Cerebellar cortex (tissue), 1 donor: ENCODE data around the gene PDXP.

Source experiments
- DNase-seq: peaks from one replicate; pipeline ENCODE4 v3.0.0-alpha.2; 2015; ENCODE audit warnings: low spot score

PDXP gene

DNA sequence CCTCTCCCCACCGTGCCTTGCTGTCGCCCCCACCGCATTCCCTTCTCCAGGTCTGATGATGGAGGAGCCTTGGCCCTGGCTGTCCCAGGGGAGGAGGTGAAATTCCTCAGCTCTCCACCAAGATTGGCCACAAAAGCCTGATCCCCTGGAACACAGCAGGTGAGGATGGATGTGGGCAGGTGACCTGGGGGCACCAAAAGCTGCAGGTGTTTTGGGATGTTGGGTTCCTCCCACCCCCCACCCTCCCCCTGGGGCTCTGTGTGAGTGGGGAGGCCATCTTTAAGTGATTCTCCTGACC, 39.0 kb downstream of the PDXP start:
- no peak for DNase-seq

DNA sequence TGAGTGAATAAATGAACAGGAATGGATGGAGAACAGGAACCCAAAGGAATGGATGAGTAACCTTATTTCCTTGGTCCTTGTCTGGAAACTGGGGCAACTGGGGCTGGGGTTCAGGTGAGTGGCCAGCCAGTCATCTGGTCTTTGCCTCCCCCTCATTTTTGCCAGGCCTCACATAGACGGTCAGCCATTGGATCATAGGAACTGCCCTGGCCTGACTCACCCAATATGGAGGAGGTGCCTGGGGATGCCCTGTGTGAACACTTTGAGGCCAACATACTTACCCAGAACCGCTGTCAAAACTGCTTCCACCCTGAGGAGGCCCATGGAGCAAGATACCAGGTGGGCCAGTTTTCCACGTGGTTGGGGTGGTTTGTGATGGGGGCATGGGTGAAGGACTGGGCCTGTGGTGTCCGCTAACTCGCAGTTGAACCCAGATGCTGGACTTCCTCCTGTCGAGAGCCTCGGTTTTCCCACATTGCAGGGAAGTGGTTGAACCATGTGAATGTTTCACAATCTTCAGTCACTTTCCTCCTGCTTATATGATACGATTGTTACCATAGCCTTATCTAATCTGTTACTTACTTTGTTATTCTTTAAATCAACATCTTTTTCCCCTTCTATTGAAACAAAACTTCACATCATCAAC, 42.7 kb downstream of the PDXP start:
- no peak for DNase-seq

DNA sequence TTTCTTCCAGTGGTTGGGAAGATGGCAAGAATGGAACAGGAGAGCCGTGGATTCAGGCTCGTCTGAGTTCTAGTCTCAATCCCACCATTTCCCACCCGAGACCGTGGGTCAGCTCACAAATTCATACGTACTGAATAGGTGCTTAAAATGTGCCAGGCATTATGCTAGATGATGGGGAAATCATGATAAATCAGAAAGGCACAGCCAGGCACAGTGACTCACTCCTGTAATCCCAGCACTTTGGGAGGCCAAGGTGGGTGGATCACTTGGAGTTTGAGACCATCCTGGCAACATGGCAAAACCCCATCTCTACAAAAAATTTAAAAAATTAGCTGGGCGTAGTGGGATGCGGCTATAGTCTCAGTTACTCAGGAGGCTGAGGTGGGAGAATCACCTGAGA, 45.4 kb downstream of the PDXP start:
- DNase-seq: no peak

DNA sequence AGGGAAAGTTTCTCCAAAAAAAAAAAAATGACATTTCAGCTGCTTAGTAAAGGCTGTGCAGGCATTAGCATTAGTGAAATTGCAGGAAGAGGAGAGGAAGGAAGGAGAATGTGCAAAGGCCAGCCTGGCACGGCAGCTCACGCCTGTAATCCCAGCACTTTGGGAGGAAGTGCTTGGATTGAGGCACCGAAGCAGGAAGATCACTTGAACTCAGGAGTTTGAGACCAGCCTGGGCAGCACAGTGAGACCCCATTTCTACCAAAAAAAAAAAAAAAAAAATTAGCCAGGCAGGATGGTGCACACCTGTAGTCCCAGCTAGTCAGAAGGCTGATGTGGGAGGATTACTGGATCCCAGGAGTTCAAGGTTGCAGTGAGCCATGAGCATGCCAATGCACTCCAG, 46.1 kb downstream of the PDXP start:
- DNase-seq: no peak

DNA sequence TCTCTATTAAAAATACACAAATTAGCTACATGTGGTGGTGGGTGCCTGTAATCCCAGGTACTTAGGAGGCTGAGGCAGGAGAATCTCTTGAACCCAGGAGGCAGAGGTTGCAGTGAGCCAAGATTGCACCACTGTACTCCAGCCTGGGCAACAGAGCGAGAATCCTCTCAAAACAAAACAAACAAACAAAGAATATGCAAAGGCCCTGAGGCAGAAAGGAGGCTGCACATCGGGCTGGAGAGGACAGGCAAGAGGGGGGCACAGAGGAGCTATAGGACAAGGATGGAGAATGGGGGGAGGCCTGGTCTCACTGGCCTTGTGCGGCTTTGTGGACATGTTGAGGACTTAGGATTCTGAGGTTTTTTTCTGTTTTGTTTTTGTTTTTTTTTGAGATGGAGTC, 46.7 kb downstream of the PDXP start:
- DNase-seq: no peak

DNA sequence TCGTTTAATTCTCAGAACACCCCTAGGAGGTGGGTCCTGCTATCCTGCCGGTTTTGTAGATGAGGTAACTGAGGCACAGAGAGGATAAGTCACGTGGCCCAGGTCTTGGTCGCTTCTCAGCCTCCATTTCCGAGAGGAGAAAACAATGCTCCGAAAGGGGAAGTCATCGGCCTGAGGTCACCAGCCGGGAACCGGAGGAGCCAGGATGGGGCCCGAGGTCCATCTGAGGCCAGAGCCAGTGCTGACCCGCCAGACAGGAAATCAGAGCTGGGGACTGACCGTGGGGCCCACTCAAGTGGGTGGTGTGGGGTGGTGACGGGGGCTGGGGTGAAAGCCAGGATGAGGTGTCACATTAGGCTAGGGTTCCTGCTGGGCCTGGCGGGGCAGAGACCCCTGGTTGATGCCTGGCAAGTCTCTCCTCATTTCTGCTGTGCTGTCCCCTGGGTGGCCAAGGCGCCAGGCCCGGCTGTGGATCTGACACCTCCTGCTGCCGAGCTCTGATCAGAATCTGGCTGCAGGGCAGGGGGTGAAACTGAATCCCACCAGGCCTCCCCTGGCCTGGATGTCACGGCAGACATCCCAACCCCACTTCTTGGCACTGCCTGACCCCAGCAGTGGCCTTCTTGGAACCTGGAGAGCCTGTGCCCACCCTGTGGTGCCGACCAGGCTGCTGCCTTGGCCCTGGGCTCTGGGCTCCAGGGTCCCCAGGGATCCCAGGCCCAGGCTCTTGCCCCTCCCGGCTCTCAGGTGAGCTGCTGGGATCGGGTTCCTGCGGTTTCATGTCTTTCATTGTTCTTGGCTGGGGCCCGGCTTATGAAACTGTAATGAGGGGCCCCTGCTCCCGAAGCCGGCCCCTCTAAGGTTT, 50.3 kb downstream of the PDXP start:
- no peak for DNase-seq

DNA sequence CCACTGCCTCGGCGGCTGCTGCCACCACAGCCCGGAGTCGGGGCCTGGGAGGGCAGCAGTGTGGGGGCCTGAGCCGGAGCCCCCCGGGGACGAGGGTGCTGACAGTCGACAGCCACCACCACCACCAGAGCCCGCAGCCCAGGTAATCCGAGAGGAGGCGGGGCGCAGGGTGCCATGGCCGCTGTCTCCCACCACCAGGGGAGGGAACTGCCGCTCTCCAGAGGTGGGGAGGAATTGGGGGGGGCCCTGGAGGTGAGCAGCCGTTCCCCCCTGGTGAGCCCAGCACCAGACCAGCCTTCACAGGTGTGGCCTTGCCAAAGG, 50.9 kb downstream of the PDXP start:
- DNase-seq: no peak

DNA sequence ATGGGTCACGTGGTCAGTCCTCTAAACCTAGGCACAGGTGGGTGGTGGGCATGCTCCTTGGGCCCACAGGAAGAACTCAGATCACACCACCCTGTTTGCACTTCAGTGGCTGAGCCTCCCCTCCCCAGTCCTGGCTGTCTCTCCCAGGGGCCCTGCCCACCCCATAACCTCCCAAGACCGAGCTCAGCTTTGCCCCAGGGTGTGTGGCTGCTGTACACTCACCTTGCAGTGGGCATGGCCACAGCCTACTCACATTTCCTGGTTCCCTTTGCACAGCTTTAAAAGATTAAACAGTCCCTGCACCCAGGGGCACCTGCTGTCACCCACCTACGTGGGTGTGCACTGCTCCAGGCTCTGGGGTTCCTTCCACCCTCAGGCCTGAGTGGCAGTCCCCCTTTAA, 52.2 kb downstream of the PDXP start:
- no peak for DNase-seq

DNA sequence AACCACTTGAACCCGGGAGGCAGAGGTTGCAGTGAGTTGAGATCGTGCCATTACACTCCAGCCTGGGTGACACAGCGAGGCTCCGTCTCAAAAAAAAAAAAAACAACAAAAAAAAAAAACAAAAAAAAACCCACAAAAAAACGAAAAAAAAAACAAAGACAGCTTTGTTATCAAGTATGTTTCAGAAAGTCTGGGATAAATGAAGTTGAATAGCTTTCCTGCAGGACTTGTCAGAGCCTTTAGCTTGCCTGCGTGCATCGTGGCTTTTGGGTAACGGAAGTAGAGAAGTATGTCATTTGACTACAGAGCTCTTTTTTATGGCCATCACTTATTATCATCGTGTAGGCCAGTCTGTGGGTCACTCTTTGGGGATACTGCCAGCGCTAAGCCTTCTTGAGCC, 53.0 kb downstream of the PDXP start:
- DNase-seq: no peak

DNA sequence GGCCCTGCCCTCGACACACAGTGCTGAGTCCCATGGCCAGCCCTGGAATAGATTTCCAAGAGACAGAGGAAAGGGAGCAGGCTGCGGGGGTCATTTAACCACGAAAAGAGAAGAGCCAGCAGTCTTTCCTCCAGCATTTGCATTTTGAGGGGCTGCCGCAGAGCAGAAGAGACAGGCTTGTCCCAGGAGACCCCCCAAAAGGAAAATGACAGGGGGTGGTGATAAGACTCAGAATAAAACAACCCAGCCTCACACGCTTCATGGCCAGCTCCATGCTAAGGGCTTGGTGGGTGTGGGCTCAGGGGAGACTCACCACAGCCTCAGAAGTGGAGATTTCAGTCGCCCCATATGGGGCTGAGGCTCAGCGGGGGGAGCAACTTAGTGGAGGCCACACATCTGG, 55.2 kb downstream of the PDXP start:
- no peak for DNase-seq

DNA sequence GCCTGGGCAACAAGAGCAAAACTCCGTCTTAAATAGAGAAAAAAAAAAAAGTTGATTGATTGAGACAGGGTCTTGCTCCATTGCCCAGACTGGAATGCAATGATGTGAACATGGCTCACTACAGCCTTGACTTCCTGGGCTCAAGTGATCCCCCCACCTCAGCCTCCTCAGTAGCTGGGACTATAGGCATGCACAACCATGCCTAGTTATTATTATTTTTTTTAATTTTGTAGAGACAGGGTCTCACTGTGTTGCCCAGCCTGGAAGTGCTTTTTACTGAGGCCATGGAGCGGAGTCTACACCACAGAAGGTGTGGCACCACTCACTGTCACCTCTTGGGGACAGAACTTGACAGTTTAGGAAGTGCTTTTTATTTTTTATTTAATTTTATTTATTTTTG, 56.1 kb downstream of the PDXP start:
- DNase-seq: no peak

DNA sequence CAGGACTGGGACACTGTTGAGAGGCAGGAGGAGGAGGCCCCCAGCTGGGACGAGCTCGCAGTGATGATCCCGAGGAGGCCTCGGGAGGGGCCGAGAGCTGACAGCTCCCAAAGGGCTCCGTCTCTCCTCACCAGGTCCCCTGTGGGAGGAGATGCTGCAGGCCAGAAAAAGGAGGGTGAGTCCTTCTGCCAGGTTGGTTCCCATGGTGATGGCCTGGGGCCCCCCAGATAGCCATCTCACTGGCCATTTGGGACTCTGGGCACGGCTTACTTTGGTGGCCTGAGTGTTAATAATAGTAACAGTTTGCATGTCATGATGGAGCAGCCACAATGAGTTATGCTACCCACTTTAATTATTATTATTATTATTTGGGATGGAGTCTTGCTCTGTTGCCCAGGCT, 57.2 kb downstream of the PDXP start:
- no peak for DNase-seq
